Gastrocnemius medialis (tissue), 4 donors: ENCODE measurements around the gene AEBP1.

ENCODE experiments used
- CTCF ChIP-seq, 5 experiments: fragments of 450-650 bp in 3 of 5; fragments of 200-600 bp in 2 of 5; sonication (generic) in 2 of 5; IDR thresholded peaks in 4 of 5; conservative IDR thresholded peaks in 1 of 5; 1 replicate in 4 of 5; 2 replicates in 1 of 5; pipeline ENCODE4 v1.5.1; 2016 to 2019; ENCODE audit warnings: antibody characterized with exemption in 5 of 5, mild to moderate bottlenecking in 3 of 5, moderate library complexity in 3 of 5
- POLR2A ChIP-seq, 2 donors: fragments of 450-650 bp; IDR thresholded peaks; one replicate each; pipeline ENCODE4 v1.6.1; 2017; ENCODE audit warnings: antibody characterized with exemption in 2 of 2, mild to moderate bottlenecking in 2 of 2, moderate library complexity in 2 of 2

DNA sequence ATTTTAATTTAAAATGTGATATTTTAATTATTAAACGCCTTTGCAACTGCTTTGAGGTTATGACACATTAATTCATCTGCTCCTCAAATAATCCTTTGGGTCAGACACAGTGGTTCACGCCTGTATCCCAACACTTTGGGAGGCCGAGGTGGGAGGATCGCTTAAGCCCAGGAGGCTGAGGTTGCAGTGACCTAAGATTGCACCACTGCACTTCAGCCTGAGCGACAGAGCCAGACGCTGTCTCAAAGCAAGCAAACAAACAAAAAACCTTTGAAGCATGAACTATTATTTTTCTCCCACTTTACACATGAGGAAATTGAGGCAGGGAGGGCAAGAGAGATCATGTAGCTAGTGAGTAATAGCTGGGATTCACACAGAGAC is 20.7 kb downstream of the AEBP1 start:
- no peak for TF ChIP-seq CTCF (IDR thresholded peaks at IDR 0.05 in 4 of 5, conservative IDR thresholded peaks at IDR 0.05 in 1 of 5)
- no peak for TF ChIP-seq POLR2A (IDR thresholded peaks at IDR 0.05)
